ENCODE measurements around the gene GAK.

GRCh38 chr4:874971-875817 is 56.9 kb downstream of the GAK start:
- TF ChIP-seq, protein P1, sequence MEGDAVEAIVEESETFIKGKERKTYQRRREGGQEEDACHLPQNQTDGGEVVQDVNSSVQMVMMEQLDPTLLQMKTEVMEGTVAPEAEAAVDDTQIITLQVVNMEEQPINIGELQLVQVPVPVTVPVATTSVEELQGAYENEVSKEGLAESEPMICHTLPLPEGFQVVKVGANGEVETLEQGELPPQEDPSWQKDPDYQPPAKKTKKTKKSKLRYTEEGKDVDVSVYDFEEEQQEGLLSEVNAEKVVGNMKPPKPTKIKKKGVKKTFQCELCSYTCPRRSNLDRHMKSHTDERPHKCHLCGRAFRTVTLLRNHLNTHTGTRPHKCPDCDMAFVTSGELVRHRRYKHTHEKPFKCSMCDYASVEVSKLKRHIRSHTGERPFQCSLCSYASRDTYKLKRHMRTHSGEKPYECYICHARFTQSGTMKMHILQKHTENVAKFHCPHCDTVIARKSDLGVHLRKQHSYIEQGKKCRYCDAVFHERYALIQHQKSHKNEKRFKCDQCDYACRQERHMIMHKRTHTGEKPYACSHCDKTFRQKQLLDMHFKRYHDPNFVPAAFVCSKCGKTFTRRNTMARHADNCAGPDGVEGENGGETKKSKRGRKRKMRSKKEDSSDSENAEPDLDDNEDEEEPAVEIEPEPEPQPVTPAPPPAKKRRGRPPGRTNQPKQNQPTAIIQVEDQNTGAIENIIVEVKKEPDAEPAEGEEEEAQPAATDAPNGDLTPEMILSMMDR (conservative IDR thresholded peaks at IDR 0.05; ENCODE audit: low read depth, low read length): no peak
- TF ChIP-seq EZH2 (IDR thresholded peaks at IDR 0.05; ENCODE audit: low read length, unreplicated experiment): no peak
